ENCODE results near the gene CCDC51. TPM values are rescaled to one million over a fixed set of nuclear protein-coding genes. Genes with fewer than 3 reads are reported as not detected.

CCDC51 gene
- total and polyA plus RNA-seq, 2 of the 13 experiments (the other 11 are each of a cell fraction or from before 2014, with no cell fraction given) = 18.1 to 29.4 TPM

GRCh38 chr3:48472923-48473616 lies 33.2 kb upstream of the CCDC51 start (continued):
- TF ChIP-seq AKNA (CRISPR knock-in tag; IDR thresholded peaks at IDR 0.05; ENCODE audit: borderline replicate concordance) (no peak), ZNF367 (CRISPR knock-in tag; IDR thresholded peaks at IDR 0.05; ENCODE audit: borderline replicate concordance) (no peak), FOXO4 (CRISPR knock-in tag; conservative IDR thresholded peaks at IDR 0.05) (no peak), KLF16 (CRISPR knock-in tag; IDR thresholded peaks at IDR 0.05) (peak in 1 of 2 experiments; percentile 35; a peak in 1 of 4 replicates), ATF1 (CRISPR knock-in tag; IDR thresholded peaks at IDR 0.05) (peak; percentile 78), ZNF44 (CRISPR knock-in tag; IDR thresholded peaks at IDR 0.05) (no peak), UBTF (CRISPR knock-in tag; IDR thresholded peaks at IDR 0.05) (peak; percentile 81), HNRNPK (IDR thresholded peaks at IDR 0.05; ENCODE audit: low read depth, low read length, poor library complexity, severe bottlenecking) (no peak)
- TF ChIP-seq, protein P1, sequence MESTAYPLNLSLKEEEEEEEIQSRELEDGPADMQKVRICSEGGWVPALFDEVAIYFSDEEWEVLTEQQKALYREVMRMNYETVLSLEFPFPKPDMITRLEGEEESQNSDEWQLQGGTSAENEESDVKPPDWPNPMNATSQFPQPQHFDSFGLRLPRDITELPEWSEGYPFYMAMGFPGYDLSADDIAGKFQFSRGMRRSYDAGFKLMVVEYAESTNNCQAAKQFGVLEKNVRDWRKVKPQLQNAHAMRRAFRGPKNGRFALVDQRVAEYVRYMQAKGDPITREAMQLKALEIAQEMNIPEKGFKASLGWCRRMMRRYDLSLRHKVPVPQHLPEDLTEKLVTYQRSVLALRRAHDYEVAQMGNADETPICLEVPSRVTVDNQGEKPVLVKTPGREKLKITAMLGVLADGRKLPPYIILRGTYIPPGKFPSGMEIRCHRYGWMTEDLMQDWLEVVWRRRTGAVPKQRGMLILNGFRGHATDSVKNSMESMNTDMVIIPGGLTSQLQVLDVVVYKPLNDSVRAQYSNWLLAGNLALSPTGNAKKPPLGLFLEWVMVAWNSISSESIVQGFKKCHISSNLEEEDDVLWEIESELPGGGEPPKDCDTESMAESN (CRISPR knock-in tag; conservative IDR thresholded peaks at IDR 0.05) = no peak
- TF ChIP-seq, protein P2, sequence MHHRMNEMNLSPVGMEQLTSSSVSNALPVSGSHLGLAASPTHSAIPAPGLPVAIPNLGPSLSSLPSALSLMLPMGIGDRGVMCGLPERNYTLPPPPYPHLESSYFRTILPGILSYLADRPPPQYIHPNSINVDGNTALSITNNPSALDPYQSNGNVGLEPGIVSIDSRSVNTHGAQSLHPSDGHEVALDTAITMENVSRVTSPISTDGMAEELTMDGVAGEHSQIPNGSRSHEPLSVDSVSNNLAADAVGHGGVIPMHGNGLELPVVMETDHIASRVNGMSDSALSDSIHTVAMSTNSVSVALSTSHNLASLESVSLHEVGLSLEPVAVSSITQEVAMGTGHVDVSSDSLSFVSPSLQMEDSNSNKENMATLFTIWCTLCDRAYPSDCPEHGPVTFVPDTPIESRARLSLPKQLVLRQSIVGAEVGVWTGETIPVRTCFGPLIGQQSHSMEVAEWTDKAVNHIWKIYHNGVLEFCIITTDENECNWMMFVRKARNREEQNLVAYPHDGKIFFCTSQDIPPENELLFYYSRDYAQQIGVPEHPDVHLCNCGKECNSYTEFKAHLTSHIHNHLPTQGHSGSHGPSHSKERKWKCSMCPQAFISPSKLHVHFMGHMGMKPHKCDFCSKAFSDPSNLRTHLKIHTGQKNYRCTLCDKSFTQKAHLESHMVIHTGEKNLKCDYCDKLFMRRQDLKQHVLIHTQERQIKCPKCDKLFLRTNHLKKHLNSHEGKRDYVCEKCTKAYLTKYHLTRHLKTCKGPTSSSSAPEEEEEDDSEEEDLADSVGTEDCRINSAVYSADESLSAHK (CRISPR knock-in tag; IDR thresholded peaks at IDR 0.05; ENCODE audit: borderline replicate concordance) = no peak

Measured in HepG2 (cell line).